Measurements from ENCODE around the gene UBE2I. TPM values are rescaled to one million over a fixed set of nuclear protein-coding genes. Genes with fewer than 3 reads are reported as not detected.

UBE2I gene
- total RNA-seq, 4 donors from 2014 or later: 25.9 to 133 (median 63.0) TPM

GRCh38 chr16:1262210-1262845, 47.1 kb upstream of the UBE2I start:
- Histone ChIP-seq H3K9me3 (no peaks in the 10 kb centered on the region), H3K27me3 (peaks cover 0 to 13% of the 10 kb centered on the region in 2 donors), H3K27ac (no peak overlapping the region), H3K4me3 (no peak overlapping the region), H3K36me3 (no peaks in the 10 kb centered on the region), H3K4me1 (no peaks in the 10 kb centered on the region)
- intact Hi-C loops (cut with DNase I; ENCODE audit: low total_unique reads): no loop called here
- TF ChIP-seq CTCF (IDR thresholded peaks at IDR 0.05) (no peak), POLR2A (IDR thresholded peaks at IDR 0.05) (no peak)
- DNase-seq: no peak

GRCh38 chr16:1262846-1263221, 46.6 kb upstream of the UBE2I start:
- intact Hi-C loops (cut with DNase I; ENCODE audit: low total_unique reads): no loop called here
- Histone ChIP-seq H3K27ac (no peak overlapping the region), H3K36me3 (no peaks in the 10 kb centered on the region), H3K9me3 (no peaks in the 10 kb centered on the region), H3K27me3 (peaks cover 0 to 13% of the 10 kb centered on the region in 2 donors), H3K4me1 (no peaks in the 10 kb centered on the region), H3K4me3 (no peak overlapping the region)
- DNase-seq: no peak
- TF ChIP-seq CTCF (IDR thresholded peaks at IDR 0.05) (no peak), POLR2A (IDR thresholded peaks at IDR 0.05) (no peak)

- DNase-seq: no peak
- Histone ChIP-seq H3K9me3 (no peaks in the 10 kb centered on the region), H3K27me3 (peaks cover 0 to 13% of the 10 kb centered on the region in 2 donors), H3K36me3 (no peaks in the 10 kb centered on the region), H3K4me3 (no peak overlapping the region), H3K27ac (no peak overlapping the region), H3K4me1 (no peaks in the 10 kb centered on the region)
- intact Hi-C loops (cut with DNase I; ENCODE audit: low total_unique reads): no loop called here
- no peak for TF ChIP-seq CTCF (IDR thresholded peaks at IDR 0.05)
- TF ChIP-seq POLR2A (IDR thresholded peaks at IDR 0.05): no peak
These were observed 45.7 kb upstream of the UBE2I start for GRCh38 chr16:1263591-1264344.

GRCh38 chr16:1264345-1265089, 44.9 kb upstream of the UBE2I start:
- no peaks in the 10 kb centered on the region for H3K36me3 ChIP-seq
- TF ChIP-seq CTCF (IDR thresholded peaks at IDR 0.05): no peak
- TF ChIP-seq POLR2A (IDR thresholded peaks at IDR 0.05): no peak
- no peaks in the 10 kb centered on the region for H3K4me1 ChIP-seq
- intact Hi-C loops (cut with DNase I; ENCODE audit: low total_unique reads): no loop called here
- H3K9me3 ChIP-seq: no peaks in the 10 kb centered on the region
- peaks cover 0 to 13% of the 10 kb centered on the region in 2 donors for H3K27me3 ChIP-seq
- DNase-seq: no peak
- no peak overlapping the region for H3K4me3 ChIP-seq
- no peak overlapping the region for H3K27ac ChIP-seq
